Thyroid gland (tissue), 4 donors: Measurements from ENCODE around the gene C6orf141.

Experiments used
- POLR2A ChIP-seq, 2 donors: fragments of 450-650 bp; IDR thresholded peaks; one replicate each; pipeline ENCODE4 v1.6.1; 2017; ENCODE audit warnings: antibody characterized with exemption in 2 of 2, mild to moderate bottlenecking in 2 of 2, moderate library complexity in 1 of 2
- TF ChIP-seq, protein P1 (sequence below), 6 experiments: fragments of 200-600 bp in 3 of 6; fragments of 450-650 bp in 3 of 6; sonication (generic) in 3 of 6; IDR thresholded peaks; one replicate each; pipeline ENCODE4 v1.5.1; 2016 to 2019; ENCODE audit warnings: antibody characterized with exemption in 6 of 6, mild to moderate bottlenecking in 2 of 6, inconsistent platforms in 1 of 6, moderate library complexity in 1 of 6

- TF ChIP-seq, protein P1, sequence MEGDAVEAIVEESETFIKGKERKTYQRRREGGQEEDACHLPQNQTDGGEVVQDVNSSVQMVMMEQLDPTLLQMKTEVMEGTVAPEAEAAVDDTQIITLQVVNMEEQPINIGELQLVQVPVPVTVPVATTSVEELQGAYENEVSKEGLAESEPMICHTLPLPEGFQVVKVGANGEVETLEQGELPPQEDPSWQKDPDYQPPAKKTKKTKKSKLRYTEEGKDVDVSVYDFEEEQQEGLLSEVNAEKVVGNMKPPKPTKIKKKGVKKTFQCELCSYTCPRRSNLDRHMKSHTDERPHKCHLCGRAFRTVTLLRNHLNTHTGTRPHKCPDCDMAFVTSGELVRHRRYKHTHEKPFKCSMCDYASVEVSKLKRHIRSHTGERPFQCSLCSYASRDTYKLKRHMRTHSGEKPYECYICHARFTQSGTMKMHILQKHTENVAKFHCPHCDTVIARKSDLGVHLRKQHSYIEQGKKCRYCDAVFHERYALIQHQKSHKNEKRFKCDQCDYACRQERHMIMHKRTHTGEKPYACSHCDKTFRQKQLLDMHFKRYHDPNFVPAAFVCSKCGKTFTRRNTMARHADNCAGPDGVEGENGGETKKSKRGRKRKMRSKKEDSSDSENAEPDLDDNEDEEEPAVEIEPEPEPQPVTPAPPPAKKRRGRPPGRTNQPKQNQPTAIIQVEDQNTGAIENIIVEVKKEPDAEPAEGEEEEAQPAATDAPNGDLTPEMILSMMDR (IDR thresholded peaks at IDR 0.05) = no peak
- no peak for TF ChIP-seq POLR2A (IDR thresholded peaks at IDR 0.05)
Observed at GRCh38 chr6:49514571-49515484, 35.6 kb upstream of the C6orf141 start.
